Measurements from ENCODE around the gene PRMT7. TPM values are rescaled to one million over a fixed set of nuclear protein-coding genes. Genes with fewer than 3 reads are reported as not detected.

Gene PRMT7
- total RNA-seq, 1 experiment from 2014 or later, result 156 TPM

DNA sequence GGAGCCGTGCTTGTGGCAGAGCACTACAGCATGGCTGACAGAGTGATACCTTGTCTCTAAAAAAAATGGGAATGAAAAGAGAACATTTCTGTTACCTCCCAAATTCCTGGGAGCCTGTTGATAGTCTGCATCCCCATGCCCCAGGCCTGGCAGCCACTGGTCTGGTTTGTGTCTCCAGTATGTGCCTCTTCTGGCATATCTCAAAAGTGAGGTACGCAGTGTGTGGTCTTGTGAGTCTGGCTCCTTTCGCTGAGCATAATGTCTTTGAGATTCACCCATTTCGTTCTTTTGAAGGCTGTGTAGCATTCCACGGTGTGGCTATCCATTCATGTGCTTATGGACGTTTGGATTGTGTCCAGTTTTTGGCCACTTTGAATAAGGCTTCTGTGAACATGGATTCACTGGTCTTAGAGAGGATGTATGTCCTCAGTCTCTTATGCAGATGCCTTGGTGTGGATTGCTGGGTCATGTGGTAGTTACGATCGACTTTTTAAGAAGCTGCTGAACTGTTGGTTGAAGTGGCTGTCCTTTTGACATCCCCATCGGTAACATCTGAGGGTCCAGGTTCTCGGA is 39.1 kb downstream of the PRMT7 start:
- Mint-ChIP-seq H3K4me3 (ENCODE audit: unreplicated experiment) (no peak overlapping the region), H3K27me3 (ENCODE audit: insufficient read depth, unreplicated experiment) (no peaks in the 10 kb centered on the region), H3K4me1 (ENCODE audit: low read depth, unreplicated experiment) (peaks cover 10% of the 10 kb centered on the region), H3K36me3 (ENCODE audit: insufficient read depth, unreplicated experiment) (peaks cover 98% of the 10 kb centered on the region), H3K27ac (ENCODE audit: unreplicated experiment) (no peak overlapping the region), H3K9me3 (ENCODE audit: unreplicated experiment) (no peaks in the 10 kb centered on the region)
- Histone ChIP-seq H3K4me1 (peaks cover 6% of the 10 kb centered on the region), H3K4me3 (ENCODE audit: low read depth, low read length) (no peak overlapping the region), H3K27me3 (replicated peaks; ENCODE audit: control insufficient read depth, insufficient read depth, low read length) (no peaks in the 10 kb centered on the region), H3K36me3 (ENCODE audit: control insufficient read depth, insufficient read depth, low read length) (peaks cover 7% of the 10 kb centered on the region), H3K9me3 (no peaks in the 10 kb centered on the region)
- ChIA-PET CTCF (no interaction called here), POLR2A (no interaction called here)
- no TSS peak for BruUV-seq (replicated peaks)
- intact Hi-C loops (cut with micrococcal nuclease; ENCODE audit: unreplicated experiment), result no loop called here
- DNase-seq, result no peak
- TF ChIP-seq, protein P1, sequence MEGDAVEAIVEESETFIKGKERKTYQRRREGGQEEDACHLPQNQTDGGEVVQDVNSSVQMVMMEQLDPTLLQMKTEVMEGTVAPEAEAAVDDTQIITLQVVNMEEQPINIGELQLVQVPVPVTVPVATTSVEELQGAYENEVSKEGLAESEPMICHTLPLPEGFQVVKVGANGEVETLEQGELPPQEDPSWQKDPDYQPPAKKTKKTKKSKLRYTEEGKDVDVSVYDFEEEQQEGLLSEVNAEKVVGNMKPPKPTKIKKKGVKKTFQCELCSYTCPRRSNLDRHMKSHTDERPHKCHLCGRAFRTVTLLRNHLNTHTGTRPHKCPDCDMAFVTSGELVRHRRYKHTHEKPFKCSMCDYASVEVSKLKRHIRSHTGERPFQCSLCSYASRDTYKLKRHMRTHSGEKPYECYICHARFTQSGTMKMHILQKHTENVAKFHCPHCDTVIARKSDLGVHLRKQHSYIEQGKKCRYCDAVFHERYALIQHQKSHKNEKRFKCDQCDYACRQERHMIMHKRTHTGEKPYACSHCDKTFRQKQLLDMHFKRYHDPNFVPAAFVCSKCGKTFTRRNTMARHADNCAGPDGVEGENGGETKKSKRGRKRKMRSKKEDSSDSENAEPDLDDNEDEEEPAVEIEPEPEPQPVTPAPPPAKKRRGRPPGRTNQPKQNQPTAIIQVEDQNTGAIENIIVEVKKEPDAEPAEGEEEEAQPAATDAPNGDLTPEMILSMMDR (IDR thresholded peaks at IDR 0.05; ENCODE audit: insufficient read depth in 1 of 2, low read depth in 1 of 2, low read length in 1 of 2, severe bottlenecking in 1 of 2, unreplicated experiment in 1 of 2), result no peak

DNA sequence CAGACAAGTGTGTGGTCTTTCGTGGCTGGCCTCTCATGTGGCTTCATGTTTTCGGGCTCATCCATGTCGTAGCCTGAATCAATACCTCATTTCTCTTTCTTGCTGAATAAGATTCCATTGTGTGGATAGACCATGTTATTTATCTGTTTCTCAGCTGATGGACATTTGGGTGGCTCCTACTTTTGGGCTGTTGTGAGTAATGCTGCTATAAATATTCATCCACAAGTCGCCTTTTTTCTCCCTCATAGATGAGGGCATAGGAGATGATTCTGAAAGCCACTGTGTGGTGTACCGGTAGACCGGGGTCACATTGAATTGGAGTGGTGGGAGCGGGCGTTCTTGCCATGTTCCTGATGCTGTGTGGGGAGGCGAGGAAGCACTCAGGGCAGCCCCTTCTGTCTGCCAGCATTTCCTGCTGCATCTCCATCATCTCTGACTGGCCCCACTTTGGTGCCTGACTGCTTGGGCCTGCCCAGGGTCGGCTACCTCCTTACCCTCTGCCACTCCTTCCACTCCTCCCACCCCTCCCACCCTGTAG is 40.1 kb downstream of the PRMT7 start:
- Histone ChIP-seq H3K4me1 (peaks cover 6% of the 10 kb centered on the region), H3K36me3 (ENCODE audit: control insufficient read depth, insufficient read depth, low read length) (peaks cover 7% of the 10 kb centered on the region), H3K27me3 (replicated peaks; ENCODE audit: control insufficient read depth, insufficient read depth, low read length) (no peaks in the 10 kb centered on the region), H3K4me3 (ENCODE audit: low read depth, low read length) (no peak overlapping the region), H3K9me3 (no peaks in the 10 kb centered on the region)
- ChIA-PET CTCF (no interaction called here), POLR2A (no interaction called here)
- Mint-ChIP-seq H3K36me3 (ENCODE audit: insufficient read depth, unreplicated experiment) (peaks cover 98% of the 10 kb centered on the region), H3K9me3 (ENCODE audit: unreplicated experiment) (no peaks in the 10 kb centered on the region), H3K27ac (ENCODE audit: unreplicated experiment) (no peak overlapping the region), H3K27me3 (ENCODE audit: insufficient read depth, unreplicated experiment) (no peaks in the 10 kb centered on the region), H3K4me1 (ENCODE audit: low read depth, unreplicated experiment) (peaks cover 10% of the 10 kb centered on the region), H3K4me3 (ENCODE audit: unreplicated experiment) (no peak overlapping the region)
- BruUV-seq (replicated peaks), result no TSS peak
- TF ChIP-seq, protein P1 (IDR thresholded peaks at IDR 0.05; ENCODE audit: insufficient read depth in 1 of 2, low read depth in 1 of 2, low read length in 1 of 2, severe bottlenecking in 1 of 2, unreplicated experiment in 1 of 2), result no peak
- no peak for DNase-seq
- intact Hi-C loops (cut with micrococcal nuclease; ENCODE audit: unreplicated experiment), result no loop called here

DNA sequence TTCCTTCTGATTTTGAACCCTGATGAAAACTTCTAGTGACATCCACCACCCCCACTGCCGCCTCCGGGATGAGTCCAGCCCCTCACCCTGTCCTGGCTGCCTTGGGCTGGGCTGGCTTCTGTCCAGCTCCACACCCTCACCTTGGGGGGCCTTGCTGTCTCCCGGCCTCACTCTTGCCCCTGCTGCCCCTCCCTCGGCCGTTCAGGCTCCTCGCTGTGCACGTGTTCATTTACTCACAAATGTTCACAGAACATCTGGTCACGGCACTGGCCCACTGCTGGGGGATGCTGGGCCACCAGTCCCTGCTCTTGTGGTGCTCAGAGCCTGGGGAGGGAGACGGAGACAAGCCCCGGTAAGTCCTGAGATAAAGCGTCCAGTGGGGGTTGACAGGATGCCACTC is 40.6 kb downstream of the PRMT7 start:
- H3K4me3 ChIP-seq (ENCODE audit: low read depth, low read length), result no peak overlapping the region
- ChIA-PET CTCF (no interaction called here), POLR2A (no interaction called here)
- H3K4me1 ChIP-seq, result peaks cover 6% of the 10 kb centered on the region
- H3K4me1 Mint-ChIP-seq (ENCODE audit: low read depth, unreplicated experiment), result peaks cover 10% of the 10 kb centered on the region
- no peaks in the 10 kb centered on the region for H3K9me3 Mint-ChIP-seq (ENCODE audit: unreplicated experiment)
- TF ChIP-seq, protein P1 (IDR thresholded peaks at IDR 0.05; ENCODE audit: insufficient read depth in 1 of 2, low read depth in 1 of 2, low read length in 1 of 2, severe bottlenecking in 1 of 2, unreplicated experiment in 1 of 2), result no peak
- BruUV-seq (replicated peaks), result no TSS peak
- no peak for DNase-seq
- H3K27me3 ChIP-seq (replicated peaks; ENCODE audit: control insufficient read depth, insufficient read depth, low read length), result no peaks in the 10 kb centered on the region
- no peaks in the 10 kb centered on the region for H3K9me3 ChIP-seq
- peak overlapping the region; percentile 79 for H3K27ac Mint-ChIP-seq (ENCODE audit: unreplicated experiment)
- peak overlapping the region; percentile 40 for H3K4me3 Mint-ChIP-seq (ENCODE audit: unreplicated experiment)
- peaks cover 7% of the 10 kb centered on the region for H3K36me3 ChIP-seq (ENCODE audit: control insufficient read depth, insufficient read depth, low read length)
- intact Hi-C loops (cut with micrococcal nuclease; ENCODE audit: unreplicated experiment), result no loop called here
- no peaks in the 10 kb centered on the region for H3K27me3 Mint-ChIP-seq (ENCODE audit: insufficient read depth, unreplicated experiment)
- H3K36me3 Mint-ChIP-seq (ENCODE audit: insufficient read depth, unreplicated experiment), result peaks cover 99% of the 10 kb centered on the region

Measured in Caco-2 (cell line).